ENCODE results near the gene RFX1.
A peak's percentile ranks its signal among the peaks of the same experiment; 100 is the strongest.

Gene RFX1

GRCh38 chr19:14006766-14007562, 844 bp upstream of the RFX1 start (continued):
- TF ChIP-seq ZNF658 (tag by site-specific recombination; IDR thresholded peaks at IDR 0.05) (no peak), ZNF169 (tag by site-specific recombination; IDR thresholded peaks at IDR 0.05) (0 out of 2 replicates have a peak, but pooled peaks have one; percentile 67), KLF7 (tag by site-specific recombination; IDR thresholded peaks at IDR 0.05; ENCODE audit: borderline replicate concordance) (peak; percentile 83), ZNF514 (tag by site-specific recombination; IDR thresholded peaks at IDR 0.05) (no peak), SP2 (tag by site-specific recombination; IDR thresholded peaks at IDR 0.05) (no peak), ZBTB20 (tag by site-specific recombination; IDR thresholded peaks at IDR 0.05) (peak; percentile 90), ZNF354C (tag by site-specific recombination; IDR thresholded peaks at IDR 0.05; ENCODE audit: borderline replicate concordance, low read depth) (no peak), EGR2 (tag by site-specific recombination; IDR thresholded peaks at IDR 0.05; ENCODE audit: low read depth) (peak; percentile 66), ZNF248 (tag by site-specific recombination; IDR thresholded peaks at IDR 0.05) (no peak), ZNF157 (tag by site-specific recombination; IDR thresholded peaks at IDR 0.05) (no peak), ZNF555 (tag by site-specific recombination; conservative IDR thresholded peaks at IDR 0.05) (no peak), ZNF433 (tag by site-specific recombination; IDR thresholded peaks at IDR 0.05; ENCODE audit: low read depth) (no peak), ZNF155 (tag by site-specific recombination; IDR thresholded peaks at IDR 0.05) (no peak), ZNF530 (tag by site-specific recombination; IDR thresholded peaks at IDR 0.05; ENCODE audit: low read depth) (no peak), IKZF3 (tag by site-specific recombination; IDR thresholded peaks at IDR 0.05) (peak; percentile 94), ZNF692 (tag by site-specific recombination; IDR thresholded peaks at IDR 0.05) (peak; percentile 96), ZNF791 (tag by site-specific recombination; IDR thresholded peaks at IDR 0.05) (no peak), KLF1 (tag by site-specific recombination; IDR thresholded peaks at IDR 0.05) (peak; percentile 79), ZNF146 (tag by site-specific recombination; IDR thresholded peaks at IDR 0.05) (peak; percentile 47), ZNF596 (tag by site-specific recombination; IDR thresholded peaks at IDR 0.05) (peak; percentile 47; the same call in 1 of the 2 replicates), ZNF26 (tag by site-specific recombination; IDR thresholded peaks at IDR 0.05) (no peak), PATZ1 (tag by site-specific recombination; IDR thresholded peaks at IDR 0.05) (peak; percentile 98), ZNF571 (tag by site-specific recombination; IDR thresholded peaks at IDR 0.05) (no peak), ZNF148 (tag by site-specific recombination; IDR thresholded peaks at IDR 0.05; ENCODE audit: borderline replicate concordance) (peak; percentile 61; the same call in 1 of the 2 replicates), ZNF221 (tag by site-specific recombination; IDR thresholded peaks at IDR 0.05; ENCODE audit: borderline replicate concordance) (0 out of 2 replicates have a peak, but pooled peaks have one; percentile 86), ZNF19 (tag by site-specific recombination; IDR thresholded peaks at IDR 0.05; ENCODE audit: low read depth) (no peak; the same call in 1 of the 2 replicates), TCF7L2 (IDR thresholded peaks at IDR 0.05; ENCODE audit: borderline replicate concordance, low read depth, low read length) (no peak), ZBTB11 (tag by site-specific recombination; conservative IDR thresholded peaks at IDR 0.05; ENCODE audit: low read depth) (peak; percentile 57), MZF1 (tag by site-specific recombination; IDR thresholded peaks at IDR 0.05; ENCODE audit: borderline replicate concordance) (peak; percentile 94)
